Fibroblast of pulmonary artery (primary cell): ENCODE results near the gene BSDC1.

Experiments
- DNase-seq: peaks from one replicate; pipeline ENCODE4 v3.0.0-alpha.2; 2010; ENCODE audit warnings: low read depth
- H3K4me3 ChIP-seq: replicated peaks from 2 replicates; pipeline ENCODE4 v1.5.1; 2011; ENCODE audit warnings: low read depth, mild to moderate bottlenecking, control low read depth, low read length, moderate library complexity
- CTCF ChIP-seq: IDR thresholded peaks from 2 replicates; pipeline ENCODE4 v1.5.1; 2011; ENCODE audit warnings: mild to moderate bottlenecking, control low read depth, low read length, inconsistent platforms; ENCODE audit errors: missing control alignments

The BSDC1 gene

DNA sequence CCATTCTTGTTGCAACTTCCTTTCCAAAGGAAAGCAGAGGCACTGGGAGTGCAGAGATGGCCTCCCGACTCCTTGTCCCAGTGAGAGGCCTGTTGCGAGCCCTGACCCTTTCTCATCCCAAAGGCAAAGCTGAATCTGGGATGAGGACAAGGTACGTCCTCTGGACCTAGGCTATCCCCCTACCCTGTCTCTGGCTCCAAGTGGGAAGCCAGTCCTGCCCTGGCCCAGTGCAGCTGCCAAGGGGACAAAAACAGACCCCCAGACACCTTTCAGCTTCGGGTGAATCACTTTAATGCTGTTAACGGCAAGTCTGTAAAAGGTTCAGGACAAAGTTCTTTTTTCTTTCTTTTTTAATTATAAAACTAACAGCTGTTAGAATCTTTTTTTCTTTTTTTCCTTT lies 29.4 kb downstream of the BSDC1 start:
- H3K4me3 ChIP-seq: no peak overlapping the region
- TF ChIP-seq CTCF: no peak
- no peak for DNase-seq

GRCh38 chr1:32363713-32364112 lies 30.5 kb downstream of the BSDC1 start:
- TF ChIP-seq CTCF: no peak
- H3K4me3 ChIP-seq: no peak overlapping the region
- no peak for DNase-seq

DNA sequence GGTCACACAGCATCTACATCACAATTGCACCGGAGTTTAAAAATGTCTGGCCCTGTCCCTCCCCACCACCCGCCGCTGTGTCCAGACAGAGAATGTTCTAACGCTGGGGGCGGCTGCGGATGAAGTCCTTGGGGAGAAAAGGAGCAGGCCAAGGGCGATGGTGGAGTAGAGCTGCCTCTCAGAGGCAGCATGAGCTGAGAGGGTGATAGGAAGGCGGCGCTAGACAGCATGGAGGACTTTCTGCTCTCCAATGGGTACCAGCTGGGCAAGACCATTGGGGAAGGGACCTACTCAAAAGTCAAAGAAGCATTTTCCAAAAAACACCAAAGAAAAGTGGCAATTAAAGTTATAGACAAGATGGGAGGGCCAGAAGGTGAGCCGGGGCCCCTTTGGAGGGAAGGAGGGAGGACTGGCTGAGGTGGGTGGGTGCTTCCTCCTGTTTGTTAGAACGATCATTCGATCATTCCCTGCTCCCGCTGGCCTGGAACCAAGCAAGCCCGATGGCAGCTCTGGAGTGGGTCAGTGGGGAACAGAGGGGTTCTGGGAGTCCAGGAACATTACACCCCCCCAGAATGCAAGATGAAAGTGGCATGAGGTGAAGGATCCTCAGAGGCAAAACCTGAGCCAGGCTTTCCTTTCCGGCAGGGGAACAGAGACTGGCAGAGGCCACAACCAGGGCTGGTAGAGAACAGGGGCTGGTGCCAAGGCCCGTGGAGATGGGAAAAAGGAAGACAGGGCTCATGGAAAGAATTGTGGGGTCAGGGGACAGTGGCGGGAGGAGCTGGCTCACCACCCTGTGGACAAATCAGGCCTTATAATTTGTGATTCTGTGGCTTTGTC lies 31.5 kb downstream of the BSDC1 start, which contains the start of the genes FAM229A and TSSK3:
Gene FAM229A (minus strand): TSS at position 12 of the 840 bp plus-strand sequence. CDS start 394 bp downstream, outside the sequence.
Gene TSSK3 (plus strand): TSS at position 66 of the 840 bp plus-strand sequence. CDS start 163 bp downstream, at position 229.
- DNase-seq: no peak
- no peak for TF ChIP-seq CTCF
- H3K4me3 ChIP-seq: peak within 1 kb of the TSS; percentile 33

- peak overlapping the region; percentile 33 for H3K4me3 ChIP-seq
- peak; percentile 42 for DNase-seq
- peak; percentile 11 for TF ChIP-seq CTCF
Observed at GRCh38 chr1:32361674-32362473, 32.4 kb downstream of the BSDC1 start.

GRCh38 chr1:32361308-32361673 lies 33.0 kb downstream of the BSDC1 start:
- no peak for DNase-seq
- no peak overlapping the region for H3K4me3 ChIP-seq
- no peak for TF ChIP-seq CTCF

- H3K4me3 ChIP-seq: no peak overlapping the region
- no peak for TF ChIP-seq CTCF
- DNase-seq: no peak
Observed at GRCh38 chr1:32358435-32358834, 35.8 kb downstream of the BSDC1 start.
